Umbilical cord (tissue), 2 donors: ENCODE data around the gene SIPA1L3. TPM values are rescaled to one million over a fixed set of nuclear protein-coding genes. Genes with fewer than 3 reads are reported as not detected.
A peak's percentile ranks its signal among the peaks of the same experiment; 100 is the strongest.
"Not testable (repeated sequence)": the region's sequence is repeated elsewhere in the genome, so short reads cannot be mapped to it uniquely, and the experiment has no call there.

Source experiments
- DNase-seq: peaks from one replicate; pipeline ENCODE4 v3.0.0-alpha.2; 2015; ENCODE audit warnings: low spot score
- total RNA-seq: library from RNA; depleted of rRNA; stranded (reverse); fragments of >200 nt; gene quantifications from one replicate; pipeline ENCODE4 v1.2.3, GENCODE V29; 2014; ENCODE audit warnings: low replicate concordance; ENCODE audit not compliant: insufficient read depth

The SIPA1L3 gene
- total RNA-seq, 1 donor from 2014 or later = 13.7 TPM

DNA sequence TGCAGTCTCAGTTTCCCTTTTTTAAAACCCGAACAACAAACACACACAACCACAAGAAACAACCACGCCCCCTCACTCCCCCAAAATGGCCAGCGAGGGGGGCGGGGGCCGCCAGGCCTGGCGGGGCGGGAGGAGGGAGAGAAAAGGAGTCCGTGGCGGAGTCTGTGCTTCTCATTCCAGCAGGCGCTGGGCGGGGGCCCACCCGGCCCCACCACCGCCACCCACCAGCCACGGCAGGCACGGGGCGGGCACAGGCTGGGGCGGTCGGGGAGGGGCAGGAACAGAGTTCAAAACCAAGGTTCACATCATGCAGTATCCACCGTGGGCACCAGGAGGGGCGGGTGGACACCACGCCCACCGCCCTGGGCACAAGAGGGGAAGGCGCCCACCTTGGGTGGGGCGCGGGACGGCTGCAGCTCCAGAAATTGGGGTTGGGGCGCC lies 304.2 kb downstream of the SIPA1L3 start:
- peak; percentile 86 for DNase-seq

DNA sequence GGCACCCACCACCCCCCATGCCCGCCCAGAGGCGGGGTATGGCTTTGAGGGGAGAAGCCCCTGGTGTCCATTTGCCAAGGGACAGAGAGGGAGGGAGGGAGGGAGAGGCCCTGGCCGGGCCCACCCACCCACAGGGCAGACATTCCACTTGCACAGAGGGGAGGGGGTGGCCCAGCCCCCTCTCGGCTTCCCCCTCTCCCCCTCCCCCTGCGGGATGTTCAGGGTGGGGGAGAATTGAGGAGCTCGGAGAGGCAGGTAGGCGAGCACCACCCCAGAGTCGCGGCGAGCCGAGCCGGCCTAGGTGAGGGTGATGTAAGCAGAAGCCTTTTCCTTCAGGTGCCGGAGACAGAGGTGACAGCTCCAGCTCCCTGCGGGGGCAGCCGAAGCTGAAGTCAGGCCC lies 304.8 kb downstream of the SIPA1L3 start:
- DNase-seq = no peak

DNA sequence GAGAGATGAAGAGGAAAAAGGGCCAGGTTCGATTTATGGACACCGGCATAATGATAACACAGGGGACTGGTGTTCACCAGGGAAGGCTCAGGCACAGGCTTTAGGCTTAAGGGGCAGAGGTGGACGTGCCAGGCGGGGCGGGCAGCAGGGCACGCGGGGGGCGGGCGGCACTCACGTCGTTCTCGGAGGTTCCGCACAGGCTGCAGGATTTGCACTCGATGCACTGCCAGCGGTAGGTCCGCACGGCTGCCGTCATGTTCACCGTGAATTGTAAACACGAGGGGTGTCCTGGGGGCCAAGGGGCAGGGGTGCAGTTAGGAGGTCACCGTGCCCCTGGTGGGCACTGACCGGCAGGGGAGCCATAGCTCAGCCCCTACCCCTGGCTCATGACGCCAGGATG lies 306.5 kb downstream of the SIPA1L3 start:
- no peak for DNase-seq

DNA sequence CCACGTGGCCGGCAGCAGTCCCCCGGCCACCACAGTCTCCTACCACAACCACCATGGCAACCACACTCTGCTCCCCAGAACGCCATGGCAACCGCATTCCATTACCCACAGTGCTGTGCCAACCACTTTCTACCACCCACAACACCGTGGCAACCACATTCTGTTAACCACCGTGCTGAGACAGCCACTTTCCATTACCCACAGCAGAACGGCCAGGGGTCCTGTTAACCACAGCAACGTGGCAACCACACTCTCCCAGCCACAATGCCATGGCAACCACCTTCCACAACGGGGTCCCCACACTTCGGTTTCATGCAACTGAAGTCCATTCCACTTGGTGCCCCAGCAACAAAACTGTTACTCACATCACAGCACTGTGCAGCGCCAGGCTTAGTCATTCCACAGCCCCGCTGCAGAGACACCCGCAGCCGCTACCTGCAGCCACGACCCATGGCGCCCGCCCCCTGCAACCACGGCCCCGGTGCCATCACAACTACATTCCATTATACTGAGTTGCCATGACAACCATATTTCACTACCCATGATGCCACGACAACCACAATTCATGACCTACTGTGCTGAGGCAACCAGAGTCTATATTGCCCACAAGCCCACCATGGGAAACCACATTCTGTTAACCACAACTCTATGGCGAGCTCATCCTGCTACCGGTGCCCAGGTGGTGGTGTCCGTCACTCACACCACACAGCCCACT lies 307.1 kb downstream of the SIPA1L3 start:
- DNase-seq = no peak

DNA sequence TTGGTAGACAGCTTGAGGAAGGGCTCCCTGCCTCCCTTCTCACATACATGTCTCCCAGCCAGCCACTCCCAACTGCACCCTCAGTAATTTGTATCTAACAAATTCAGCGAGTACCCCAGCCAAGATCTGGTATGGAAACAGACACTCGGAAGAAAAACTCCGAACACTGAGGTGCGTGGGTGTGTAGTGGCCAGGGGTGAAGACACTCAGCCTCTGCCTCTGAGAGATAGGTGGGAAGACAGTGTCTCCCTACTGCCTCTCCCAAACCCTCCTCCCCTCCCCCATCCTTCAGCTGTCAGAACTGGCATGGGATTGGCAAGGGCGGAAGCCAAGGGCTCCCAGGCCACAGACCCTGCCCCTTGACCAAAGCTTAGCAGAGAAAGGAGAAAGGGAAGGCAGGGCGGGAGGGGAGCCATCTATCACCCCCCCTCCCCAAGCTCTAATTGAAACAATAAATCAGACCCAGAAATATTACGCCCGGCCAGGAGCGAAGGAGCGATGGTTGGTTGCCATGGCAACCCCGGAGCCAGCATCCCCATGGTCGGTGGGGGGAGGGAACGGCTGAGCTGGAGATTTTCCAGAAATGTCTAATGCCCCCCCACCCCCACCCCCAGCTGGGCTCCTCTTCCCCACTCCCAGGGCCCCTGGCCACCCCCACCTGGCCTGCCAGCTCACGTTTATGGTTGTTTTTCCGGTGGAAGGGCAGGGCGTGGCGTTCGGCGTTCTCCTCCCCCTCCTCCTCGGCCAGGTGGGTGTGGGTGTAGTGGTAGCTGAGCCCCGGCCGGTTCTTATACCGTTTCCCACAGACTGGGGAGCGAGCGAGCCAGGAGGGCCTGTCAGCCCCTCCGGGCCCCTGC lies 310.0 kb downstream of the SIPA1L3 start:
- DNase-seq = no peak

DNA sequence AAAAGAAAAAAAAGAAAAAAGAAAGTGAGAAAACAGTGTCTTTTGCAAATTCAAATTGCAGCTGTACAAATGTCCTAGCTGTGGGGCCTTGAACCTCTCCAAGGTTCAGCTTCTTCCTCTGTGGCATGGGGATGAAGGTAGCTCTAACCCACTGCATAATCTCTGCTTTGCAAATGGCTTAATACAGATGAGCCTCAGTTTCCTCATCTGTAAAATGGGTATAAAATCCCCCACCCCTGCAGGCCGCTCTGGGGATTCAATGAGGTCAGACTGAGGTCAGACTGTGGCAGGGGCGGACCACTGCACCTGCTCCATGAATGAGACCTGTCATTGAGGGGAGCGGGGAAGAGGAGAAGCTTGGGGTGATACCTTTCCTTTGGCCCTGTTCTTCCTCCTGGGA lies 311.2 kb downstream of the SIPA1L3 start:
- no peak for DNase-seq

DNA sequence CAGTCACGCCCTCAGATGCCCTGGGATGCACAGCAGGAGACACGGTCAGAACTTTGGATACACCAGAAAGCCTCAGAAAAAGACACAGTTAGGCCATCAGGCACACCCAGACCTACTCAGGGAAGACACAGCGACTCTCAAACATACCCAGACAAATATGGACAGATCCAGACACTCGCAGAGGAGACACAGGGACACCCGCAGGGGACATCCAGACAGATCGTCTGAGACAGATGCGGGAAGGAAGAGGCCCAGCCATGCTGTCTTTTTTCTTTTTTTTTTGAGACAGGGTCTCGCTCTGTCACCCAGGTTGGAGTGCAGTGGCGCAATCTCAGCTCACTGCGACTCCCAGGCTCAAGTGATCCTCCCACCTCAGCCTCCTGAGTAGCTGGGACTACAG lies 312.2 kb downstream of the SIPA1L3 start:
- no peak for DNase-seq

DNA sequence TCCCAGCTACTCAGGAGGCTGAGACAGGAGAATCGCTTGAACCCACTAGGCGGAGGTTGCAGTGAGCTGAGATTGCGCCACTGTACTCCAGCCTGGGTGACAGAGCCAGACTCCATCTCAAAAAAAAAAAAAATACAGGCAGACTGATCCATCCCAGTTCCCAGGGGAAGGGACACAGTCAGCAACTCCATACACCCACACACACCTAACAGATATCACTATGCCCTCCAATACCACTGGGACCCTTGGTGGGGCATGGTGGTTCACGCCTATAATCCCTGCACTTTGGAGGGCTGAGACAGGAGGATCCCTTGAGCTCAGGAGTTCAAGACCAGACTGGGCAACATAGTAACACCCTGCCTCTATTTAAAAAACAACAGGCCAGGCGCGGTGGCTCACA lies 314.4 kb downstream of the SIPA1L3 start:
- DNase-seq = no peak

DNA sequence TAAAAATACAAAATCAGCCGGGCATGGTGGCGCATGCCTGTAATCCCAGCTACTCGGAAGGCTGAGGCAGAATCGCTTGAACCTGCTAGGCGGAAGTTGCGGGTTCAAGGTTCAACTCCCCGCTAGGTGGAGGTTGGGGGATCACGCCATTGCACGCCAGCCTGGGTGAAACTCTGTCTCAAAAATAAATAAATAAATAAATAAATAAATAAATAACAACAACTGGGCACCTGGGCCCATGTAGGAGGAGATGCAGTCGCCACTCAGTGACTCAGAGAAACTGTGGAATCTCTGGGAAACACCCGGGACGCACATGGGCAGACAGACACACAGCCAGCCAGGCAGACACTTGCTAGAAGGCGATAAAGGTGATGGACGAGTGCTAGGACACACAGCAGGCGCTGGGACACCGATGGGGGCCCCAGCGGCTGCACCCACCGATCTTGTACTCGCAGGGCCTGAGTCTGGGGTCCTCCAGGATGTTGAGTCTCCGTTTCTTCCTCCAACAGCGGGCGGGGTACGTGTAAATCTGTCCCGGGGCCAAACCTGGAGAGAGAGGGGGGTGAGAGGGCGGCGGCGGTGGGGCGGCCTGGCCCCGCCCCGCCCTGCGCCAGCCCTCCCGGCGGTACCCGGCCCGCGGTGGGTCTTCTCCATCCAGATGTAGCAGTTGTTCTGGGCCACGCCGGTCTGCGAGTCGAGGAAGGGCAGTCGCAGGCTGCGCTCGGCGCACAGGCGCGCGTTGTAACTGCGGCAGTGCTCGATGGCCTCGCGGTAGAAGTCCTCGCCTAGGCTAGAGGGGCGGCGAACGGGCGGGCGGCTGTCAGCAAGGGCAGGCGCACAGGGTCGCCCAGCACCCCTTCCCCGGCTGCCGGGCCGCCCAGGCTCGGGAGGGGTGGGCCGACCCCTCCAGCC lies 315.2 kb downstream of the SIPA1L3 start:
- no peak for DNase-seq

DNA sequence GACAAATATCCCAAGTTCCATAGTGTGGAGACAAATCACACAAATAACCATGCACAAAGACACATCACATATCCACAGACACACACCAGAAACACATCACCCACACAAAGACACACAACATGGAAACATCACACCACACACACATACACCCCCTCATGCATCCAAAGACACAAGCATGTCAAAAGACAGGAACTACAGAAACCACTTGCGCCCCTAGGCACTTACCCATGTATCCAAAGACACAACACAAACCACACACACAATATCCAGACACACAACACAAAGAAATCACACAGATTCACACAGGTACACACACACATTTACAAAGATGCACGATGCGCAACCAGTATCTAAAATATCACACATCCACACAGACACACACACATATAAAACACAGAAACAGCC lies 316.1 kb downstream of the SIPA1L3 start:
- no peak for DNase-seq

DNA sequence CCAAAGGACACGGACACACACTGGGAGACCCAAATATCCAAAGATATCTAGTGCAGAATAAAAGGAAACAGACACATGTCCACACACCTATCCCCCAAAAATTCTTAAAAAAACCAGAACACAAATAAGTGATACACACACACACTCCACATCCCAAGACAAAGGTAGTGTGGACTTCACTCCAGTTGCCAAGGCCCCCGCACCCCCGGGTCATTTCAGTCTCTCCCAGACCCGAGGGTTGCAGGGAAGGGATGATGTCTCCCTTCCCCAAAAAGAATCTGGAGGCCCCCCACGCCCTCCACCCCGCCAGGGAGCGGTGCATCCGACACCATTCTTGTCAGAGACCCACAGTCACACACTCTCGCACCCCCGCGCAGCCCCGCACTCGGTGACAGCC lies 316.6 kb downstream of the SIPA1L3 start:
- no peak for DNase-seq

DNA sequence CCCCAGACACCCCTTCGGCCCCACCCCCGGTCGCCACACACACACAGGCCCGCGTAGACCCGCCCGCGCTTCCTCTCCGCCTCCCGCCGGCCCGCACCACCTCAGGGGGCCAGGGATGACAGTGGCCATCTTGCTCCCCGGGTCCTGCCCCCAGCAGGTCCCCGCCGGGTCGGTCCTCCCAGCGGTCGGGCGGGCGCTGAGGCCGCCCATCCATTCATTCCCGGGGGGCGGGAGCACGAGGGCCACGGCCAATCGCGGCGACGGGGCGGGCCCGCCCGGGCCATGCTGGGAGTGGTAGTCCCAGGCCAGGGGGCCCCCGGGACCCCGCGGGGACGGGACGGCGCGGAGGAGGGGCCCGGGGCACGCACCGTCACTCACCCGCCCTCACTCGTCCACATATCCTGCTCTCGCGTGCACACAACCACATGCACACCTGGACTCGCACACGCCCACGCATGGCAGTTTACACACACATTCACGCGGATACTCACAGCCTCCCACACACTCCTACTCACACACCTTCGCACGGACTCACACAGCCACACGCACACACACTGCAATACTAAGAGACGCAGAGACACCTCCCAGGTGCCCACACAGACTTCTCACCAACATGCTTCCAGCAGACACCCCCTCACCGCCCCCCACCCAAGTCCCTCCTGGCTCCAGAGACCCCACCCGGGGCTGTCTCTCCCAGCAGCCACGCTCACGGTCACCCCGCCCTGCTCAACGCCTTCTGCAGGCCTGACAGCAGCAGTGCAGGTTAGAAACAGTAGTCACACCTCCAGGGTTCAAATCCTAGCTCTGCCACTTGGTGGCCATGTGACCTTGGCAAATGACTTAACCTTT lies 317.2 kb downstream of the SIPA1L3 start, which contains the start of gene DPF1:
DPF1 (minus strand) TSS at position 209 of the 849 bp plus-strand sequence; CDS start at position 129, 80 bp downstream.
- DNase-seq = peak; percentile 83

DNA sequence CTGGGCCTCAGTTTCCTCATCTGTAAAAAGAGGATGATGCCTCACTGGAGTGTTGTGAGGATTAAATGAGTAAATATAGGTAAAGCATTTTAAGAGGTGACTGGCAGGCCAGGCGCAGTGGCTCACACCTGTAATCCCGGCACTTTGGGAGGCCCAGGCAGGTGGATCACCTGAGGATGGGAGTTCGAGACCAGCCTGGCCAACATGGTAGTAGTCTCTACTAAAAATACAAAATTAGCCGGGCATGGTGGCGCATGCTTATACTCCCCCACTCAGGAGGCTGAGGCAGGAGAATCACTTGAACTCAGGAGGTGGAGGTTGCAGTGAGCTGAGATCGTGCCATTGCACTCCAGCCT lies 317.8 kb downstream of the SIPA1L3 start:
- not testable (repeated sequence) for DNase-seq

DNA sequence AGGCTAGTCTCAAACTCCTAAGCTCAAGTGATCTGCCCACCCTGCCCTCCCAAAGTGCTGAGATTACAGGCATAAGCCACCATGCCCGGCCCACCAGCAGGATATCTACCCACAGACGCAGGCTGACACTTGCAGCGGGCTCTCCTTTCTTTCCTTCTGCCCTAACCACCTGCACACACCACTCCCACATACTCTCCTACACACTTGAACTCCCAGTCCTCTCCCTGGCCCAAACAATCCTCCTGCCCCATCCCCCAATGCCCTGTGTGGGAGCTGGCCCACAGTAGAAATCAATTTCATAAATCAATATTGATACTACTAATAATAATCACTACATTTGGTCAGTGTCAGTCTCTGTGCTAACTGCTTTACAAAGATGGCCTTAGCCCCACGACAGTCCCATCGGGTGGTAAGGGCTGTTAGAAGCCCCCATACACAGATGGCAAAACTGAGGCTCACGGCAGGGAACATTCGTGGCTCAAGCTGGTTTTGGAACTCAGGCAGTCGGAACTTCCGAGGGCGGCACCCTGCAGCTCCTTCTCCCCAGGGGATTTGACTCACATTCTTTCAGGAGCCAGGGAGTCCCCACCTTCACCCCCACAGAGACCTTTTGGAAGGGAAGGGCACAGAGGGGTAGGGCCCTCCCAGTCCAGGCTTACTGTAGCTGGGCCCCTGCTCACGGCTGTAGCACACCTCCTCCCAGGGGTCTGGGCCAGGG lies 320.4 kb downstream of the SIPA1L3 start:
- no peak for DNase-seq

DNA sequence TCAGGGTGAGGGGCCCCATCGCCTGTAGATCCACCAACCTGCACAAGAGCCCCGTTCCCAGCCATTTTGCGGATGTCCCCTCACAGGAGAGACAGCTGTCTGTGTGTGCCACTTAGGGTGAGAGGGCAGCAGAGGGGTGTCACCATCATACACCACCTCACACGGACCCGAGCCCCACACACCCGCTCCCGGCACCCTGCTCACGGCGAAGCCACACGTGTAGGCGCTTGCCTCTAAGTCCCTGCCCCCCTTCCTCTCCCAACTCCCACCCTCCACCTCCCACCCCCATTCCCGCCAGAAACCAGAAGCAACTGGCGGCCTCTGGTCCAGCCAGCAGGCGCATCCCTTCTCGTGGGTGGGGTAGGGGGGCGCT lies 321.0 kb downstream of the SIPA1L3 start:
- no peak for DNase-seq

DNA sequence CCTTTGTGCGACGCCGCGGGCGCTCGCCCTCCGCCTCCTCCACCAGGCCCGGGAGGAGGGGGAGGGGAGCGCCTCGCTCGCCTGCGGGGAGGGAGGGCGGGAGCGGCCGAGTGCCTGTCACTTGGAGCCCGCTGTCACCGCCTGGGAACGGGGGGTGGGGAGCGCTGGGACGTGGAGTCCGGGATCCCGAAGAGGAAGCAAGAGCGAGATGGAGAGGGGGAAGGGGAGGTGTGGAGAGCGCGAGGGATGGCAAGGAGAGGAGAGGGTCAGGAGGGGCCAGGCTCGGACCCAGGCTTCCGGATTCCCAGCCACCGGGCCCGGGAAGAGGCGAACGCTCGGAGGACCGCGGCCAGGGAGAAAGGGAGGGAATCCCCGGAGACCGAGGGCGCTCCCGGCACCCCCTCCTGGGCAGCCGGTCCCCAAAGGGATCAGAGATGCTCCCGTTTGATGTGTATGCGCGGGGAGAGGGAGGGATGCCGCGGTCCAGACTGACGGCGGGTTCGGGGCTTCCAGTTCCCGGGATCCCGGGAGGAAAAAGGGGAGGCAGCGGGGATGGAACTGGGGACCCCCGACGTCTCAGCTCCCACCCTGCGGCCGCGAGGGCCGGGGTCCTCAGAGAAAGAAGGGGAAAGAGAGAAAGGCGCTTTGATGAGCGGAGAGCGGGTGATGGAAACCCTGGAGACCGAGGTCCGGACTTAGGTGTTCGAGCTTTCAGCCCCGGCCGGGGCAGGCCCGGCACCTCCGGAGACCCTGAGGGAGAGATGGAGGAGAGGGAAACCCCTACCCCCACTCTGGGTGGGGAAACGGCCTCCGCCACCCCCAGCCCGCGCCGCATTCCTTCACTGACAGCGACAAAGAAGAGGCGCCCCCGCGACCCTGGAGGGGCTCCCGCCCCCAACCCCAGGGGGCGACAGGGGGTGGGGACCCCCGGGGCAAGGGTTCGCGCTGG lies 321.8 kb downstream of the SIPA1L3 start:
- no peak for DNase-seq

DNA sequence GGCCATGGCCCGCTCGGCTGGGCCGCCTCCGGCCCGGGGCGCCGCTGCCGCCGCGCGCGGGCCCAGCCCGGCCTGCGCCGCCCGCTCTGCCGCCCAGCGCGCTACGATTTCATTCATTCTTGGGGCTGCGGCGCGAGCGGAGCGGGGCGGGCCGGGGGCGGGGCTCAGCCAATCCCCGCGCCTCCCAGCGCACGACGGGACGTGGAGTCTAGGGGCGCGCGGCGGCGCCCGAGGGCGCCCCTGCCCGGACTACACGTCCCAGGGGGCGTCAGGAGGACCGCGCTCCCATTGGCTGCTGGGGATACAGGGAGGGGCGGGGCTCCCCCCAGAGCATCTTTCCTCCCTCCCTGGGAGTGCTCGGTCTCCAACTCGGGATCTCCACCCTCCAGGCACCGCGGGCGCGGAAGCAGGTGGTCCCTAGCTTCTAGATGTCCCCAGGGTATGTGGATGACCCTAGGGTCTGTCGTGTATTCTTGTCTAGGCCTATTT lies 322.6 kb downstream of the SIPA1L3 start:
- DNase-seq = peak; percentile 90

DNA sequence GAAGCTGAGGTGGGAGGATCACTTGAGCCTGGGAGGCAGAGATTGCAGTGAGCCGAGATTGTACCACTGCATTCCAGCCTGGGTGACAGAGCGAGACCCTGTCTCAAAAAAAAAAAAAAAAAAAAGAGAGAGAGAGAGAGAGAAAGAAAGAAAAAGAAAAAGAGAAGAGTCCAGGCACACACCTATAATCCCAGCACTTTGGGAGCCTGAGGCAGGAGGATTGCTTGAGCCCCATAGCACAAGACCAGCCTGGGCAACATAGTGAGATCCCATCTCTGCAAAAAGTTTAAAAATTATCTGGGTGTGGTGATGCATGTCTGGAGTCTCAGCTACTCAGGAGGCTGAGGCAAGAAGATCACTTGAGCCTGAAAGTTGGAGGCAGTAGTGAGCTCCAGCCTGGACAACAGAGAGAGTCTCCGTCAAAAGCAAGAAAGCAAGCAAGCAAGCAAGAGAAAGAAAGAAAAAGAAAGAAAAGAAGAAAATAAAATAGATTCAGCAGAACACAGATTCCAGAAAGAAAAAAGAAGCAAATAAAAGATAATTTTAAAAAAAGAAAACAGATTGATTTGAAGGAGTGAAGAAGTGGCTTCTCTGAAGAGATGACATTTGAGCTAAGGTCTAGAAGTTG lies 323.6 kb downstream of the SIPA1L3 start:
- DNase-seq = not testable (repeated sequence)
